ENCODE measurements around the gene WARS2. TPM values are rescaled to one million over a fixed set of nuclear protein-coding genes. Genes with fewer than 3 reads are reported as not detected.

Gene WARS2
- total RNA-seq, 1 experiment from 2014 or later: 10.5 TPM

- DNase-seq (ENCODE audit: low read depth, low spot score): no peak
- no peaks in the 10 kb centered on the region for H3K9me2 ChIP-seq (ENCODE audit: insufficient read depth)
- ChIA-PET POLR2A (no interaction called here), CTCF (no interaction called here), RAD21 (ENCODE audit: low non-redundant PET in 1 of 2, low total read pairs in 2 of 2, uncharacterized antibody in 2 of 2, unreplicated experiment in 2 of 2) (no interaction called here)
- TF ChIP-seq EZH2phosphoT487 (IDR thresholded peaks at IDR 0.05; ENCODE audit: borderline replicate concordance) (no peak), ELF1 (IDR thresholded peaks at IDR 0.05; ENCODE audit: borderline replicate concordance, low read depth) (no peak), MAX (IDR thresholded peaks at IDR 0.05) (no peak), EGR1 (IDR thresholded peaks at IDR 0.05; ENCODE audit: low read depth) (no peak), FOSL1 (IDR thresholded peaks at IDR 0.05; ENCODE audit: low read depth) (no peak), JUND (IDR thresholded peaks at IDR 0.05) (no peak)
- no peaks in the 10 kb centered on the region for H3K9me3 ChIP-seq (ENCODE audit: control insufficient read depth in 1 of 2, insufficient read depth in 1 of 2, low read depth in 1 of 2, low read length in 2 of 2)
- H3K27ac ChIP-seq (ENCODE audit: low read depth, low read length): no peak overlapping the region
- no peaks in the 10 kb centered on the region for H3K4me1 ChIP-seq (ENCODE audit: control insufficient read depth in 1 of 2, insufficient read depth in 2 of 2, low read length in 2 of 2)
- no peak overlapping the region for H3K9ac ChIP-seq (ENCODE audit: low read length)
- no peak overlapping the region for H3K4me2 ChIP-seq (ENCODE audit: low read length)
- no peak overlapping the region for H3K4me3 ChIP-seq (replicated peaks in 1 of 2; ENCODE audit: low read depth in 1 of 2, low read length in 2 of 2)
- BruUV-seq (replicated peaks): no TSS peak
- no peaks in the 10 kb centered on the region for H3K79me2 ChIP-seq (ENCODE audit: insufficient read depth, low read length)
- no peak overlapping the region for H2AFZ ChIP-seq (ENCODE audit: low read depth, low read length, poor library complexity, severe bottlenecking)
- intact Hi-C loops (cut with micrococcal nuclease): no loop called here
- H3K36me3 ChIP-seq (ENCODE audit: control insufficient read depth in 1 of 2, insufficient read depth in 2 of 2, low read length in 2 of 2): no peaks in the 10 kb centered on the region
- no peaks in the 10 kb centered on the region; the same call in 1 of the 2 replicates for H4K20me1 ChIP-seq (ENCODE audit: insufficient read depth)
- H3K27me3 ChIP-seq (ENCODE audit: insufficient read depth, low read length): no peaks in the 10 kb centered on the region
- no peak for ATAC-seq
These were observed 157.5 kb downstream of the WARS2 start for GRCh38 chr1:118982821-118983557.

GRCh38 chr1:118982266-118982665 is 158.2 kb downstream of the WARS2 start:
- POLR2A ChIA-PET: no interaction called here

More at GRCh38 chr1:118982266-118982665, 158.2 kb downstream of the WARS2 start:
- Histone ChIP-seq H3K4me3 (replicated peaks in 1 of 2; ENCODE audit: low read depth in 1 of 2, low read length in 2 of 2) (no peak overlapping the region), H3K4me1 (ENCODE audit: control insufficient read depth in 1 of 2, insufficient read depth in 2 of 2, low read length in 2 of 2) (no peaks in the 10 kb centered on the region), H3K27me3 (ENCODE audit: insufficient read depth, low read length) (peaks cover 5% of the 10 kb centered on the region; the same call in 1 of the 2 replicates), H3K36me3 (ENCODE audit: control insufficient read depth in 1 of 2, insufficient read depth in 2 of 2, low read length in 2 of 2) (no peaks in the 10 kb centered on the region), H3K4me2 (ENCODE audit: low read length) (no peak overlapping the region), H3K9me3 (ENCODE audit: control insufficient read depth in 1 of 2, insufficient read depth in 1 of 2, low read depth in 1 of 2, low read length in 2 of 2) (no peaks in the 10 kb centered on the region), H3K9me2 (ENCODE audit: insufficient read depth) (no peaks in the 10 kb centered on the region), H4K20me1 (ENCODE audit: insufficient read depth) (no peaks in the 10 kb centered on the region; the same call in 1 of the 2 replicates), H3K79me2 (ENCODE audit: insufficient read depth, low read length) (no peaks in the 10 kb centered on the region), H2AFZ (ENCODE audit: low read depth, low read length, poor library complexity, severe bottlenecking) (no peak overlapping the region), H3K9ac (ENCODE audit: low read length) (no peak overlapping the region), H3K27ac (ENCODE audit: low read depth, low read length) (no peak overlapping the region)
- no TSS peak for BruUV-seq (replicated peaks)
- intact Hi-C loops (cut with micrococcal nuclease): no loop called here
- RAD21 ChIA-PET (ENCODE audit: low non-redundant PET in 1 of 2, low total read pairs in 2 of 2, uncharacterized antibody in 2 of 2, unreplicated experiment in 2 of 2): no interaction called here
- TF ChIP-seq SRF (IDR thresholded peaks at IDR 0.05; ENCODE audit: low read depth) (no peak), JUND (IDR thresholded peaks at IDR 0.05) (no peak)
- ATAC-seq: no peak
- no peak for DNase-seq (ENCODE audit: low read depth, low spot score)
- CTCF ChIA-PET: no interaction called here
